Lung (tissue), 12 donors: ENCODE measurements around the gene DLG4. TPM values are rescaled to one million over a fixed set of nuclear protein-coding genes. Genes with fewer than 3 reads are reported as not detected.

Experiments used
- ATAC-seq: fragments of 200-7000 bp; cut with Tn5 transposase; one replicate; pipeline ENCODE4 v1.9.1; 2020; ENCODE audit warnings: moderate number of reproducible peaks; ENCODE audit not compliant: insufficient read depth, low FRiP score
- DNase-seq, 3 donors: peaks; one replicate each; pipeline ENCODE4 v3.0.0-alpha.2; 2013 to 2017
- H3K27ac ChIP-seq, 2 donors: one replicate each; pipeline ENCODE4 v1.5.1; 2013; ENCODE audit warnings: mild to moderate bottlenecking in 2 of 2, moderate library complexity in 2 of 2, control low read depth in 1 of 2, inconsistent platforms in 1 of 2, low read depth in 1 of 2, low read length in 1 of 2
- H3K27me3 ChIP-seq, 3 donors: one replicate each; pipeline ENCODE4 v1.5.1; 2013; ENCODE audit warnings: low read length in 2 of 3; ENCODE audit not compliant: control insufficient read depth in 3 of 3, insufficient read depth in 3 of 3
- H3K36me3 ChIP-seq, 4 donors: one replicate each; pipeline ENCODE4 v1.5.1; 2013; ENCODE audit warnings: low read length in 4 of 4, mild to moderate bottlenecking in 1 of 4, moderate library complexity in 1 of 4; ENCODE audit not compliant: control insufficient read depth in 4 of 4, insufficient read depth in 4 of 4
- H3K4me1 ChIP-seq, 5 donors: one replicate each; pipeline ENCODE4 v1.5.1; 2013; ENCODE audit warnings: low read length in 5 of 5, mild to moderate bottlenecking in 2 of 5, moderate library complexity in 1 of 5; ENCODE audit not compliant: control insufficient read depth in 5 of 5, insufficient read depth in 5 of 5
- H3K4me3 ChIP-seq: one replicate; pipeline ENCODE4 v1.5.1; 2013; ENCODE audit warnings: mild to moderate bottlenecking, control low read depth, moderate library complexity
- H3K9ac ChIP-seq, 2 donors: one replicate each; pipeline ENCODE4 v1.5.1; 2013; ENCODE audit warnings: low read length in 2 of 2, control low read depth in 1 of 2; ENCODE audit not compliant: insufficient read depth in 1 of 2
- H3K9me3 ChIP-seq, 4 donors: one replicate each; pipeline ENCODE4 v1.5.1; 2013; ENCODE audit warnings: low read length in 3 of 4, mild to moderate bottlenecking in 1 of 4, moderate library complexity in 1 of 4; ENCODE audit not compliant: control insufficient read depth in 4 of 4, insufficient read depth in 3 of 4
- WGBS, 2 donors: extraction: QIAGEN DNeasy Blood & Tissue Kit; methylation state at CpG; one replicate each; pipeline ENCODE4 v1.1.7; 2013; 5-methylcytosine and 5-hydroxymethylcytosine counted together
- polyA plus RNA-seq, 2 donors: library from polyadenylated mRNA; stranded (reverse); fragments of 200-250 nt; gene quantifications; one replicate each; pipeline ENCODE4 v1.2.1, GENCODE V29; 2013
- total RNA-seq, 2 donors: library from RNA; depleted of rRNA in 1 of 2; stranded (reverse); fragments of >200 nt in 1 of 2; gene quantifications; one replicate each; pipeline ENCODE4 v1.2.1, GENCODE V29; 2014 to 2021
- TF ChIP-seq, protein P1 (sequence below): IDR thresholded peaks from 2 replicates; pipeline ENCODE4 v1.5.1; 2012; ENCODE audit warnings: mild to moderate bottlenecking; ENCODE audit errors: control extremely low read depth, extremely low read depth
- donor health status: control.
- donor health status: control.
- donor health status: Bipolar disorder and iron deficiency.
- donor health status: healthy.
- donor health status: DM: yes; HTN: yes; CAD: no.

DLG4 gene
- total and polyA plus RNA-seq, 4 donors = 10.0 to 20.1 (median 15.2) TPM

DNA sequence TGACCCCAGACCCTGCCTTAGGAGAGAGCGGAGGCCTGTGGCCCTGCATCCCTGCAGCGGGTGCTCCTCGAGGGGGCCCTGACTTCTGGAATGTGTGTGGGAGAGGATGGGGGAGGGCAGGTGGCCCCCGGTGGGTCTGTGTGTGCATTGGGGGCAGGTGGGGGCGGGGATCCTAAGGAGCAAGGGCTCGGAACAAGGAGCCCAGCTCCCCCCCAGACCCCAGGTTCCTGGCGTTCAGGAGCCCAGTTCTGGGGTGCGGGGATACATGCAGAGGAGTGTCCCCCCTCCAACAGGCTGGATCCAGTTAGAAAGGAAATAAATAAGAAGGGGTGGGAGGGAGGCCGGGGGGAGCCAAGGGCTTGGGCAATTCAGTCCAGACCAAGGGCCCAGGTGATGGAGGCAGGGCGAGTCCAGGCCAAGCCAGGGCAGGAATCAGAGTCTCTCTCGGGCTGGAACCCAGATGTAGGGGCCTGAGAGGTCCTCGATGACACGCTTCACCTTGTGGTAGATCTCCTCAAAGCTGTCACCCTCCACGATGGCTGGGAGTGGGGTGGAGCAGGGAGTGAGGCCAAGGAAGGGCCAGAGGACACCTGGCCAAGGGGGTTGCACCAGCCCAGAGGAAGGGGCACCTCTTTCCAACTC is 29.2 kb downstream of the DLG4 start:
- no peak overlapping the region for H3K4me3 ChIP-seq
- H3K4me1 ChIP-seq = no peaks in the 10 kb centered on the region
- no peak overlapping the region for H3K27ac ChIP-seq
- TF ChIP-seq, protein P1, sequence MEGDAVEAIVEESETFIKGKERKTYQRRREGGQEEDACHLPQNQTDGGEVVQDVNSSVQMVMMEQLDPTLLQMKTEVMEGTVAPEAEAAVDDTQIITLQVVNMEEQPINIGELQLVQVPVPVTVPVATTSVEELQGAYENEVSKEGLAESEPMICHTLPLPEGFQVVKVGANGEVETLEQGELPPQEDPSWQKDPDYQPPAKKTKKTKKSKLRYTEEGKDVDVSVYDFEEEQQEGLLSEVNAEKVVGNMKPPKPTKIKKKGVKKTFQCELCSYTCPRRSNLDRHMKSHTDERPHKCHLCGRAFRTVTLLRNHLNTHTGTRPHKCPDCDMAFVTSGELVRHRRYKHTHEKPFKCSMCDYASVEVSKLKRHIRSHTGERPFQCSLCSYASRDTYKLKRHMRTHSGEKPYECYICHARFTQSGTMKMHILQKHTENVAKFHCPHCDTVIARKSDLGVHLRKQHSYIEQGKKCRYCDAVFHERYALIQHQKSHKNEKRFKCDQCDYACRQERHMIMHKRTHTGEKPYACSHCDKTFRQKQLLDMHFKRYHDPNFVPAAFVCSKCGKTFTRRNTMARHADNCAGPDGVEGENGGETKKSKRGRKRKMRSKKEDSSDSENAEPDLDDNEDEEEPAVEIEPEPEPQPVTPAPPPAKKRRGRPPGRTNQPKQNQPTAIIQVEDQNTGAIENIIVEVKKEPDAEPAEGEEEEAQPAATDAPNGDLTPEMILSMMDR = no peak
- no peak for ATAC-seq
- 87 to 92% methylated on average over 14 of the region's 14 CpGs for WGBS, 2 donors
- H3K27me3 ChIP-seq = no peaks in the 10 kb centered on the region
- no peak for DNase-seq
- no peaks in the 10 kb centered on the region for H3K9me3 ChIP-seq
- H3K36me3 ChIP-seq = peaks cover 0 to 24% (median 13%) of the 10 kb centered on the region in 4 donors
- no peak overlapping the region for H3K9ac ChIP-seq

DNA sequence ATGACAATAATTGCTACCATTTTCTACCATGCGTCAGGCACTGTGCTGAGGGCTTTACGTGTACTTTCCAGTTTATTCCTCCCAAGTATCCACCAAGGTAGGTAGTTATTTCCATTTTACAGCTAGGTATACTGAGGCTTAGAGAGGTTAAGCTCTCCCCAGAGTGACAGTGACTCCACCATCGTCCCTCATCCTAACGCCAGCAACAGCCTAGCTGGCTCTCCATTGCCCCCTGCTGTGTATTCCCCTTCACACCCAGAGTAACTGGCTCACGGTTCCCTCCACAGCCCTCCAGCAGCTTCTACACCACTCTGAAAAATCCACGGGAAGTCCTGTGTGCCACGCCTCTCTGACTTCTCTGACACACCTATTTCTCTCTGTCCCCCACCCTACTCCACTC is 33.4 kb downstream of the DLG4 start:
- no peak for ATAC-seq
- Histone ChIP-seq H3K9ac (no peak overlapping the region), H3K4me1 (peaks cover 0 to 2% (median 0%) of the 10 kb centered on the region in 5 donors), H3K27me3 (no peaks in the 10 kb centered on the region), H3K36me3 (peaks cover 0 to 3% (median 0%) of the 10 kb centered on the region in 4 donors), H3K4me3 (no peak overlapping the region), H3K27ac (no peak overlapping the region), H3K9me3 (no peaks in the 10 kb centered on the region)
- 61 to 68% methylated on average over 7 of the region's 7 CpGs for WGBS, 2 donors
- TF ChIP-seq, protein P1 = no peak
- DNase-seq = no peak

DNA sequence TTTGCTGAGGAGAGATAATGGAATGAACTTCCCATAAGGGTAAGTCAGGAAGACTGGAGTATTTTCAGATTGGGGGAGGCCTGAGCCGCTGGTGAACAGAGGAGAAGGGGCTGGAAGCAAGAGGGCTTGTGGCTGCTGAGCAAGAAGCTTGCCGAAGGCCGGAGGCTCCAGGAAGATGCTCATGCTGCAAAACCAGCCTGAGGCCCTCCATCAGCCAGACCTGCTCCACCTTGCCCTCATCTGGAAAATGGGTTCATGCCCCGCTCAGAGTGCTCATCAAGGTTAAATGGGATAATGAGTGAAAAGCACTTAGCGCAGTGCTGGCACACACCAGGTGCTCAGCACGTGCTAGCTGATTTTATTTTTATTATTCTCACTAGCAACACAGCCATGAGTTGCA is 35.0 kb downstream of the DLG4 start:
- Histone ChIP-seq H3K4me1 (peaks cover 0 to 2% (median 0%) of the 10 kb centered on the region in 5 donors), H3K27me3 (no peaks in the 10 kb centered on the region), H3K9ac (no peak overlapping the region), H3K27ac (no peak overlapping the region), H3K36me3 (no peaks in the 10 kb centered on the region), H3K9me3 (no peaks in the 10 kb centered on the region), H3K4me3 (no peak overlapping the region)
- no peak for DNase-seq
- no peak for ATAC-seq
- WGBS, 2 donors = 92% methylated on average over 6 of the region's 6 CpGs
- TF ChIP-seq, protein P1 = no peak

DNA sequence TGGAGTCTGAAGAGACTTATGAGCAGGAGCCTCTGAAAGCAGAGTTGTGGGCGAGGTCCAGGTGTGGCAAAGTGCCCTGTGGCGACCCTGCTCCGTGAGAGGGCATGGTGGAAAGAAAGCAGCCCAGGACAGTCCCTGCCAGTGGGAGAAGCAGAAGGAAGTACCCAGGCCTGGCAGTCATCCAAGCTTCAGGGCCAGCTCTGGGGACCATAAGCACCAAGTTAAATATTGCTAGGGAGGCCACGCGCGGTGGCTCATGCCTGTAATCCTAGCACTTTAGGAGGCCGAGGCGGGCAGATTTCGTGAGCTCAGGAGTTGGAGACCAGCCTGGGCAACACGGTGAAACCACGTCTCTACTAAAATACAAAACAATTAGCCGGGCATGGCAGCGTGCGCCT is 35.5 kb downstream of the DLG4 start:
- Histone ChIP-seq H3K27me3 (no peaks in the 10 kb centered on the region), H3K4me3 (no peak overlapping the region), H3K4me1 (peaks cover 0 to 2% (median 0%) of the 10 kb centered on the region in 5 donors), H3K36me3 (no peaks in the 10 kb centered on the region), H3K27ac (no peak overlapping the region), H3K9ac (no peak overlapping the region), H3K9me3 (no peaks in the 10 kb centered on the region)
- 39 to 47% methylated on average over 14 of the region's 14 CpGs for WGBS, 2 donors
- ATAC-seq (no peak), DNase-seq (peak; percentile 55 to 78 (median 73))
- TF ChIP-seq, protein P1 = no peak
